ENCODE data around the gene TGFBR3L. TPM values are rescaled to one million over a fixed set of nuclear protein-coding genes. Genes with fewer than 3 reads are reported as not detected.

TGFBR3L gene
- total RNA-seq, 2 experiments from 2014 or later: 7.6 to 9.3 TPM

- ChIA-PET CTCF (interaction anchor here (1.3 kb wide), 1 partner anchor 31 kb away, joined by 5 read pairs; no protein-coding TSS in a partner anchor), POLR2A (interaction anchor here (0.5 kb wide), 1 partner anchor 294 kb away, joined by 3 read pairs; no protein-coding TSS in a partner anchor)
Measured at GRCh38 chr19:7900401-7900870, 14.2 kb upstream of the TGFBR3L start.

- ChIA-PET POLR2A (no interaction called here), CTCF (interaction anchor here (1.3 to 1.6 kb wide), 2 partner anchors 32 to 44 kb away, joined by 5 to 6 read pairs; no protein-coding TSS in a partner anchor)
Measured at GRCh38 chr19:7900931-7901330, 13.7 kb upstream of the TGFBR3L start.

- ChIA-PET POLR2A (no interaction called here), CTCF (interaction anchor here (1.3 to 1.6 kb wide), 2 partner anchors 32 to 43 kb away, joined by 5 to 6 read pairs; no protein-coding TSS in a partner anchor)
Measured at GRCh38 chr19:7901337-7901736, 13.3 kb upstream of the TGFBR3L start.

- POLR2A ChIA-PET: interaction anchor here (0.5 to 1.5 kb wide), 2 partner anchors 18 to 1598 kb away, joined by 3 to 11 read pairs; partner anchors contain the start of gene SNAPC2
- CTCF ChIA-PET: interaction anchor here (1.0 to 1.6 kb wide), 6 partner anchors 9 to 222 kb away, joined by 3 to 24 read pairs (median 5); partner anchors contain the start of genes SNAPC2, TIMM44 and TRAPPC5
Measured at GRCh38 chr19:7902796-7903243, 11.8 kb upstream of the TGFBR3L start.

GRCh38 chr19:7903244-7904073, 11.2 kb upstream of the TGFBR3L start, which contains the start of gene MAP2K7:
Gene MAP2K7, plus strand, starts transcription at chr19:7903877. Its CDS starts 68 bp downstream, at chr19:7903945.
- CTCF ChIA-PET: interaction anchor here (0.7 to 1.5 kb wide), 8 partner anchors 9 to 223 kb away, joined by 3 to 24 read pairs (median 4); partner anchors contain the start of genes SNAPC2, TIMM44 and TRAPPC5
- POLR2A ChIA-PET: interaction anchor here (0.5 to 1.5 kb wide), 3 partner anchors 17 to 1597 kb away, joined by 3 to 11 read pairs (median 3); partner anchors contain the start of gene SNAPC2

- CTCF ChIA-PET: interaction anchor here (0.7 to 1.5 kb wide), 7 partner anchors 13 to 224 kb away, joined by 3 to 24 read pairs (median 4); partner anchors contain the start of genes SNAPC2, TIMM44 and TRAPPC5
- POLR2A ChIA-PET: interaction anchor here (1.5 kb wide), 1 partner anchor 16 kb away, joined by 11 read pairs; the partner anchor contains the start of gene SNAPC2
Measured at GRCh38 chr19:7904074-7905020, 10.3 kb upstream of the TGFBR3L start.

GRCh38 chr19:7905268-7905667, 9.4 kb upstream of the TGFBR3L start:
- POLR2A ChIA-PET: no interaction called here
- CTCF ChIA-PET: no interaction called here

- CTCF ChIA-PET: no interaction called here
- POLR2A ChIA-PET: interaction anchor here (1.1 kb wide), 1 partner anchor 372 kb away, joined by 3 read pairs; no protein-coding TSS in a partner anchor
Measured at GRCh38 chr19:7905859-7906258, 8.8 kb upstream of the TGFBR3L start.

GRCh38 chr19:7907122-7907521, 7.5 kb upstream of the TGFBR3L start:
- ChIA-PET POLR2A (interaction anchor here (0.9 kb wide), 1 partner anchor 28 kb away, joined by 3 read pairs; no protein-coding TSS in a partner anchor), CTCF (no interaction called here)

- CTCF ChIA-PET: interaction anchor here (2.0 kb wide), 1 partner anchor 10 kb away, joined by 8 read pairs; no protein-coding TSS in a partner anchor
- POLR2A ChIA-PET: no interaction called here
Measured at GRCh38 chr19:7907544-7907943, 7.1 kb upstream of the TGFBR3L start.

GRCh38 chr19:7908078-7908699, 6.4 kb upstream of the TGFBR3L start:
- POLR2A ChIA-PET: no interaction called here
- CTCF ChIA-PET: interaction anchor here (1.4 to 2.0 kb wide), 2 partner anchors 9 to 39 kb away, joined by 5 to 8 read pairs; no protein-coding TSS in a partner anchor

- ChIA-PET CTCF (interaction anchor here (1.4 to 2.0 kb wide), 2 partner anchors 9 to 40 kb away, joined by 5 to 8 read pairs; no protein-coding TSS in a partner anchor), POLR2A (no interaction called here)
Measured at GRCh38 chr19:7908742-7909461, 5.7 kb upstream of the TGFBR3L start.

- CTCF ChIA-PET: interaction anchor here (1.4 to 2.0 kb wide), 2 partner anchors 8 to 40 kb away, joined by 5 to 8 read pairs; no protein-coding TSS in a partner anchor
- POLR2A ChIA-PET: no interaction called here
Measured at GRCh38 chr19:7909471-7910067, 5.1 kb upstream of the TGFBR3L start.

GRCh38 chr19:7910321-7911161, 4.1 kb upstream of the TGFBR3L start:
- ChIA-PET POLR2A (no interaction called here), CTCF (no interaction called here)

- POLR2A ChIA-PET: no interaction called here
- CTCF ChIA-PET: interaction anchor here (1.0 kb wide), 1 partner anchor 9 kb away, joined by 3 read pairs; no protein-coding TSS in a partner anchor
Measured at GRCh38 chr19:7911508-7912143, 3.0 kb upstream of the TGFBR3L start.
